Naive thymus-derived CD4-positive, alpha-beta T cell (primary cell): ENCODE results near the gene NT5DC2. TPM values are rescaled to one million over a fixed set of nuclear protein-coding genes. Genes with fewer than 3 reads are reported as not detected.

ENCODE experiments used
- ATAC-seq: fragments of 150-1000 bp; cut with Tn5 transposase; 2 replicates; pipeline ENCODE4 v1.10.0; 2021; ENCODE audit warnings: mild to moderate bottlenecking, moderate library complexity
- CTCF ChIA-PET: fragments of 350-600 bp; sonication (Branson Sonifier 250); formaldehyde crosslinking; loops from one replicate; lab custom pipeline; 2021; ENCODE audit warnings: antibody characterized with exemption; lab: Charles Lee
- POLR2A ChIA-PET: fragments of 350-600 bp; sonication (Branson Sonifier 250); formaldehyde crosslinking; loops from one replicate; lab custom pipeline; 2021; ENCODE audit warnings: antibody characterized with exemption, inconsistent platforms; lab: Charles Lee
- DNase-seq, 9 donors: peaks; one replicate each; pipeline versions ENCODE4 v3.0.0 to v3.0.0-alpha.2; 2020 to 2022; ENCODE audit warnings: mixed read lengths in 1 of 9
- H3K27ac ChIP-seq: one replicate; pipeline ENCODE4 v1.7.0; 2013; ENCODE audit warnings: mild to moderate bottlenecking, low read depth, low read length, moderate library complexity
- H3K27me3 ChIP-seq, 2 donors: one replicate each; pipeline ENCODE4 v1.7.0; 2013; ENCODE audit warnings: low read length in 2 of 2, mild to moderate bottlenecking in 2 of 2, moderate library complexity in 2 of 2; ENCODE audit not compliant: control insufficient read depth in 2 of 2, insufficient read depth in 2 of 2
- H3K36me3 ChIP-seq, 3 experiments: 1 replicate in 2 of 3; 2 replicates in 1 of 3; pipeline ENCODE4 v1.7.0; 2013; ENCODE audit warnings: low read length in 3 of 3, mild to moderate bottlenecking in 3 of 3, moderate library complexity in 1 of 3; ENCODE audit not compliant: insufficient read depth in 3 of 3, control insufficient read depth in 2 of 3
- H3K4me1 ChIP-seq, 2 donors: one replicate each; pipeline ENCODE4 v1.7.0; 2013; ENCODE audit warnings: low read length in 2 of 2, mild to moderate bottlenecking in 2 of 2, moderate library complexity in 1 of 2; ENCODE audit not compliant: control insufficient read depth in 2 of 2, insufficient read depth in 2 of 2
- H3K4me3 ChIP-seq: 2 replicates; pipeline ENCODE4 v1.7.0; 2013; ENCODE audit warnings: mild to moderate bottlenecking, low read length
- H3K9me3 ChIP-seq, 3 experiments: 1 replicate in 2 of 3; 2 replicates in 1 of 3; pipeline ENCODE4 v1.7.0; 2013; ENCODE audit warnings: low read length in 3 of 3; ENCODE audit not compliant: control insufficient read depth in 2 of 3
- H3K27ac Mint-ChIP-seq, 9 donors: one replicate each; pipeline ENCODE4 v1.8.0; 2020 to 2022; ENCODE audit warnings: mixed read lengths in 9 of 9, mild to moderate bottlenecking in 8 of 9, moderate library complexity in 5 of 9, inconsistent platforms in 2 of 9
- H3K27me3 Mint-ChIP-seq, 5 donors: one replicate each; pipeline ENCODE4 v1.8.0; 2021 to 2022; ENCODE audit warnings: mixed read lengths in 5 of 5, mild to moderate bottlenecking in 1 of 5
- H3K36me3 Mint-ChIP-seq, 5 donors: one replicate each; pipeline ENCODE4 v1.8.0; 2020 to 2022; ENCODE audit warnings: mixed read lengths in 5 of 5, mild to moderate bottlenecking in 3 of 5, inconsistent platforms in 1 of 5
- H3K4me1 Mint-ChIP-seq, 7 donors: one replicate each; pipeline ENCODE4 v1.8.0; 2020 to 2022; ENCODE audit warnings: mixed read lengths in 7 of 7, mild to moderate bottlenecking in 3 of 7, inconsistent platforms in 1 of 7
- H3K4me3 Mint-ChIP-seq, 10 donors: one replicate each; pipeline ENCODE4 v1.8.0; 2020 to 2022; ENCODE audit warnings: mild to moderate bottlenecking in 10 of 10, mixed read lengths in 10 of 10, moderate library complexity in 6 of 10, inconsistent platforms in 2 of 10
- H3K9me3 Mint-ChIP-seq, 11 donors: one replicate each; pipeline ENCODE4 v1.8.0; 2020 to 2022; ENCODE audit warnings: mixed read lengths in 11 of 11, mild to moderate bottlenecking in 4 of 11, inconsistent platforms in 1 of 11, moderate library complexity in 1 of 11
- intact Hi-C, 2 donors: fragments of 100-400 bp; cut with micrococcal nuclease; formaldehyde crosslinking; loops; one replicate each; pipeline ENCODE4 v1.15.1; 2023
- polyA plus RNA-seq, 2 donors: library from polyadenylated mRNA; unstranded; fragments of 300-500 nt; fragmentation: Illumina TruSeq; gene quantifications; one replicate each; pipeline ENCODE4 v1.2.3, GENCODE V29; 2021
- total RNA-seq, 6 experiments: library from RNA in 5 of 6; stranded (reverse) in 5 of 6; gene quantifications; 1 replicate in 5 of 6; 2 replicates in 1 of 6; pipeline ENCODE4 v1.2.3 and lab custom pipeline; 2021 to 2026

The NT5DC2 gene
- total and polyA plus RNA-seq, 7 experiments from 2014 or later: 1.3 to 23.0 (median 3.1) TPM; not detected in 1

DNA sequence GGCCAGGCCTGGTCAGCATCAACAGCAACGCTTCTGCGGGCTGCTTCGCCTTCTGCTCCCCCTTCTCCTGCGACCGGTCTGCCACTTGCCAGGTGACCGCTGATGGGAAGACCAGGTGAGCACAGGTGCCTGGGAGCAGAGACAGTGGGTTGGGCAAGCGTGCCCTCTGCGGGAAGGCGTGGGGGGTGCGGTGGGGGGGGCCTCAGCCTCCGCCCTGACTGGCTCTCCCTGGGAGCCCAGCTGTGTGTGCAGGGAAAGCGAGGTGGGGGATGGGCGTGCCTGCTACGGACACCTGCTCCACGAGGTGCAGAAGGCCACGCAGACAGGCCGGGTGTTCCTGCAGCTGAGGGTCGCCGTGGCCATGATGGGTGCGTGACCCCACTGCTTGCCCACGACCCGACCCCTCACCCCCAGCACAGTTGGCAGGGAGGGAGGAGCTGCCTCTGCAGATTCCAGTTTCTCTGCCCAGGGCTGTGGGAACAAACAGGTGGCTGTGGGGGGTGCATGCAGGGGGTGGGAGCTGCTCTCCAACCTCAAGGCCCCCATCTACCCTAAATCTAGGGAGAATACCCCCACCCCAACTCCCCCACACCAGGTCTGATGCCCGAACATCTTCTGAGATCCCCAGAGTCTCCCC is 29.8 kb downstream of the NT5DC2 start:
- Mint-ChIP-seq H3K9me3 (no peaks in the 10 kb centered on the region), H3K4me1 (peaks cover 0 to 2% (median 0%) of the 10 kb centered on the region in 7 donors), H3K36me3 (no peaks in the 10 kb centered on the region), H3K4me3 (no peak overlapping the region), H3K27ac (no peak overlapping the region), H3K27me3 (no peaks in the 10 kb centered on the region)
- H3K9me3 ChIP-seq: no peaks in the 10 kb centered on the region
- ChIA-PET CTCF (no interaction called here), POLR2A (no interaction called here)
- no peak overlapping the region for H3K27ac ChIP-seq
- no peaks in the 10 kb centered on the region for H3K27me3 ChIP-seq
- intact Hi-C loops: no loop called here
- DNase-seq (no peak), ATAC-seq (no peak)
- H3K4me3 ChIP-seq: no peak overlapping the region
- no peaks in the 10 kb centered on the region for H3K36me3 ChIP-seq
- H3K4me1 ChIP-seq: no peaks in the 10 kb centered on the region

- no peak overlapping the region for H3K27ac Mint-ChIP-seq
- no peaks in the 10 kb centered on the region for H3K27me3 Mint-ChIP-seq
- peaks cover 0 to 2% (median 0%) of the 10 kb centered on the region in 7 donors for H3K4me1 Mint-ChIP-seq
- Histone ChIP-seq H3K9me3 (no peaks in the 10 kb centered on the region), H3K27me3 (no peaks in the 10 kb centered on the region), H3K27ac (no peak overlapping the region), H3K4me1 (no peaks in the 10 kb centered on the region), H3K36me3 (no peaks in the 10 kb centered on the region), H3K4me3 (no peak overlapping the region)
- ATAC-seq (no peak), DNase-seq (no peak)
- no peaks in the 10 kb centered on the region for H3K9me3 Mint-ChIP-seq
- intact Hi-C loops: no loop called here
- ChIA-PET POLR2A (no interaction called here), CTCF (no interaction called here)
- no peaks in the 10 kb centered on the region for H3K36me3 Mint-ChIP-seq
- no peak overlapping the region for H3K4me3 Mint-ChIP-seq
Observed at GRCh38 chr3:52502808-52503350, 30.8 kb downstream of the NT5DC2 start.

- ATAC-seq (no peak), DNase-seq (no peak)
- no peaks in the 10 kb centered on the region for H3K9me3 ChIP-seq
- no peaks in the 10 kb centered on the region for H3K27me3 ChIP-seq
- H3K4me3 ChIP-seq: no peak overlapping the region
- no peaks in the 10 kb centered on the region for H3K36me3 ChIP-seq
- H3K27ac ChIP-seq: no peak overlapping the region
- no peak overlapping the region for H3K4me3 Mint-ChIP-seq
- CTCF ChIA-PET: no interaction called here
- no peaks in the 10 kb centered on the region for H3K9me3 Mint-ChIP-seq
- POLR2A ChIA-PET: no interaction called here
- no peaks in the 10 kb centered on the region for H3K4me1 ChIP-seq
- no peaks in the 10 kb centered on the region for H3K36me3 Mint-ChIP-seq
- H3K4me1 Mint-ChIP-seq: peaks cover 0 to 2% (median 0%) of the 10 kb centered on the region in 7 donors
- intact Hi-C loops: no loop called here
- H3K27me3 Mint-ChIP-seq: no peaks in the 10 kb centered on the region
- H3K27ac Mint-ChIP-seq: peak overlapping the region in 1 of 9 donors; percentile 84
Observed at GRCh38 chr3:52502001-52502400, 31.7 kb downstream of the NT5DC2 start.

GRCh38 chr3:52501046-52501445 is 32.6 kb downstream of the NT5DC2 start:
- H3K27me3 Mint-ChIP-seq: no peaks in the 10 kb centered on the region
- no peak for ATAC-seq
- Histone ChIP-seq H3K4me3 (no peak overlapping the region), H3K27me3 (no peaks in the 10 kb centered on the region), H3K36me3 (no peaks in the 10 kb centered on the region), H3K4me1 (no peaks in the 10 kb centered on the region), H3K9me3 (no peaks in the 10 kb centered on the region), H3K27ac (no peak overlapping the region)
- intact Hi-C loops: no loop called here
- POLR2A ChIA-PET: no interaction called here
- H3K4me1 Mint-ChIP-seq: peaks cover 0 to 2% (median 0%) of the 10 kb centered on the region in 7 donors
- no peak for DNase-seq
- no peak overlapping the region for H3K4me3 Mint-ChIP-seq
- no peaks in the 10 kb centered on the region for H3K36me3 Mint-ChIP-seq
- CTCF ChIA-PET: no interaction called here
- no peaks in the 10 kb centered on the region for H3K9me3 Mint-ChIP-seq
- no peak overlapping the region for H3K27ac Mint-ChIP-seq

DNA sequence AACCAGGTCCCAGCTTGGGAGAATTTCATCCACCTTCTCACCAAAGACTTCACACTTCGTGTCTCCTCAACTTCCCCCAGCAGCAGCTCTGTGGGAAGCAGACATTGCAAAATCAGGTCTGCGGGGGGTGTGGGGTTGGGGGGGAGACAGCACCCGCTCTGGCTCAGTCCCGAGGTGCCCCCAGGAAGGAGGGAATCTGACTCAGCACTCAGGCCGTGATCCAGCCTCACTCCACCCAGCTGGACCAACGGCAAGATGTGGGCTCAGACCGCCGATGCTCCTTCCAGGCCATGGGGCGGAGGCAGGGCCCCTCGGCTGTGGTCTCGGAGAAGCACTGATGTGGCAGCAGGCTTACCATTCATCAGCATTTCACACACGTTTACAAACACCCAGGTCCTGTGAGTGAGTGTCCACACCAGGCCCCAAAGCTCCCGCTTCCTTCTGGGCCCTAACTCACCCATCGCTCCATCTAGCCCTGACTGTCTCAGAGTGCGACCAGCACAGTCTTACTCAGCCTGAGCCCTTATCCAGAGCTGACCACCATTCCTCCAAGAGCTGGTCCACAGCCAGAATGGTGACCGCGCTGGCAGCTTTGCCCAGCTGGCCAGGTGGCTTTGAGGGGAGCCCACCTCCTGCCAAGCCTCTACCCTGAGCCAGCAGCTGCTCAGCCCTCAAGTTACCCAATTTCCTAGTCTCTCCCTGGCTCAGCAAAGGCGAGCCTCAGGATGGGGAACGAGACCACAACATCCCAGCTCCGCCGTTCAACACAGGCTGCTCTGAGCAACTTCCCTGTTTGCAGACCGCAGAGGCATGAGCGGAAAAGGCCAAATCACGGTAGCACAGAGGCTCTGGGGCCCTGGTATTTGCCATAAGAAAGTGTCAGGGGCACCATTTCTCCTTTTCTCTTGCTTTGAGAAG is 35.3 kb downstream of the NT5DC2 start:
- H3K36me3 Mint-ChIP-seq: no peaks in the 10 kb centered on the region
- CTCF ChIA-PET: no interaction called here
- H3K27ac Mint-ChIP-seq: no peak overlapping the region
- Histone ChIP-seq H3K9me3 (no peaks in the 10 kb centered on the region), H3K36me3 (peaks cover 0 to 2% (median 0%) of the 10 kb centered on the region in 3 experiments), H3K27me3 (no peaks in the 10 kb centered on the region), H3K4me1 (no peaks in the 10 kb centered on the region), H3K27ac (no peak overlapping the region), H3K4me3 (no peak overlapping the region)
- peaks cover 0 to 8% (median 0%) of the 10 kb centered on the region in 7 donors for H3K4me1 Mint-ChIP-seq
- no peaks in the 10 kb centered on the region for H3K27me3 Mint-ChIP-seq
- POLR2A ChIA-PET: no interaction called here
- DNase-seq (no peak), ATAC-seq (peak; percentile 78)
- peak overlapping the region in 1 of 10 donors; percentile 38 for H3K4me3 Mint-ChIP-seq
- intact Hi-C loops: no loop called here
- no peaks in the 10 kb centered on the region for H3K9me3 Mint-ChIP-seq

GRCh38 chr3:52495777-52496602 is 37.7 kb downstream of the NT5DC2 start:
- H3K27me3 ChIP-seq: no peaks in the 10 kb centered on the region
- no peak overlapping the region for H3K27ac ChIP-seq
- ATAC-seq (peak; percentile 53), DNase-seq (no peak)
- peaks cover 0 to 26% (median 0%) of the 10 kb centered on the region in 3 experiments for H3K36me3 ChIP-seq
- H3K4me1 ChIP-seq: no peaks in the 10 kb centered on the region
- Mint-ChIP-seq H3K27me3 (no peaks in the 10 kb centered on the region), H3K4me3 (no peak overlapping the region), H3K27ac (no peak overlapping the region), H3K4me1 (peaks cover 0 to 9% (median 0%) of the 10 kb centered on the region in 7 donors), H3K9me3 (no peaks in the 10 kb centered on the region), H3K36me3 (peaks cover 0 to 12% (median 0%) of the 10 kb centered on the region in 5 donors)
- H3K9me3 ChIP-seq: no peaks in the 10 kb centered on the region
- CTCF ChIA-PET: no interaction called here
- H3K4me3 ChIP-seq: no peak overlapping the region
- POLR2A ChIA-PET: no interaction called here
- intact Hi-C loops: no loop called here
